Activated CD4-positive, alpha-beta T cell treated with anti-CD3 and anti-CD28 coated beads, Interleukin-2, amount 50 U/mL, for 16 hours (primary cell): Measurements from ENCODE around the gene DEPDC4.
A peak's percentile ranks its signal among the peaks of the same experiment; 100 is the strongest.

ENCODE experiments used
- DNase-seq: peaks from one replicate; pipeline ENCODE4 v3.0.0-alpha.2; 2020

Gene DEPDC4

GRCh38 chr12:100211698-100212097, 55.2 kb downstream of the DEPDC4 start:
- no peak for DNase-seq

GRCh38 chr12:100208834-100209233, 58.0 kb downstream of the DEPDC4 start:
- DNase-seq, result no peak

GRCh38 chr12:100207311-100207710, 59.6 kb downstream of the DEPDC4 start:
- DNase-seq, result no peak

DNA sequence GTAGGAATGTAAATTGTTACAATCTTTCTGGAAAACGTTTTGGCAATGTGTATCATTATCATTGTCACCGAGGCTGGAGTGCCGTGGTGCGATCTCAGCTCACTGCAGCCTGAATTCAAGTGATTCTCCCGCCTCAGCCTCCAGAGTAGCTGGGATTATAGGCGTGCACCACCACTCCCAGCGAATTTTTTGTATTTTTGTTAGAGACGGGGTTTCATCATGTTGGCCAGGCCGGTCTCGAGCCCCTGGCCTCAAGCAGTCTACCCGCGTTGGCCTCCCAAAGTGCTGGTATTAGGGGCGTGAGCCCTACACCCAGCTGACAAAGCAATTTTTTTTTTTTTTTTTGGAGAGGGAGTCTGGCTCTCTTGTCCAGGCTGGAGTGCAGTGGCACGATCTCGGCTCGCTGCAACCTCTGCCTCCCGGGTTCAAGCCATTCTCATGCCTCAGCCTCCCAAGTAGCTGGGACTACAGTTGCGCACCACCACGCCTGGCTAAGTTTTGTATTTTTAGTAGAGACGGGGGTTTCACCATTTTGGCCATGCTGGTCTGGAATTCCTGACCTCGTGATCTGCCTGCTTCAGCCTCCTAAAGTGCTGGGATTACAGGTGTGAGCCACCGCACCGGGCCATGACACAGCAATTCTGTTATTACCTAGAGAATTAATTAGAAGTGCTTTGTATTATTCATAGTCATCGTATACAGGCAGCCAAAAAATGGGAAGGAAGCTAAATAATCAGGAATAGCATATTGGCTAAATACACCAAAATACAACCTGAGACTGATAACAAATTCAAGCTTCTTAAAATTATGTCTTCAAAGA, 65.1 kb downstream of the DEPDC4 start:
- no peak for DNase-seq

DNA sequence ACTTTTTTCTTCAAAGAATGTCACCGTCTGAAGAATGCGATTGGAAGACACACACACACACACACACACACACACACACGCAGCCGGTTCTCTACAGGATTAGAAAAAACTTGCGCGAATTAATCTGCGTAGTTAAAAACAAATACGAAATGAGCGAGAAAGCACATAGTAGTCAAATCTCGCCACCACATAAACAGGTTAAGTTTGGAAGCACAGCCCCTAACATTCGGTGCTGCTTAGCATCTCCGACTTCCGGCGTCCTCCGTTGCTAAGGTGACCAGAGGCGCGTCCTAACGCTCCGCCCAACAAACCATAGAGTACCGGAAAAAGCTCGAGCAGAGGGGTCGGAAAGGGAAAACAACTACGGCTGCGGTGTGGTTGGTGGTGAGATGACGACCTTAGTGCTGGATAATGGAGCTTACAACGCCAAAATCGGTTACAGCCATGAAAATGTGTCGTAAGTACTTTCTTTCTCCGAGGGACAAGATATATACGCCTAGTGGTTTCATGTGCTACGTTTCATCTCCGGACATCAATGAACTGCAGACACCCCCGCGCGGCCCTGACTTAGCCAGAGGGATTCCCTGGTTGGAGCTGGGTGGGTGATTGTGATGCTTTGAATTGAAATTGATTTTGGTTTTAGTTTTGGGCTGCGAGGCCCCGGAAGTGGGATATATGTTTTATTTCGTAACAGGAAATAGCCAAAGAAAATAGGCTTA, 66.3 kb downstream of the DEPDC4 start, which contains the start of gene ACTR6:
Gene ACTR6, plus strand, starts transcription at position 353 of the 719 bp plus-strand sequence. Its CDS starts 37 bp downstream, at position 390.
- DNase-seq, result peak; percentile 97

DNA sequence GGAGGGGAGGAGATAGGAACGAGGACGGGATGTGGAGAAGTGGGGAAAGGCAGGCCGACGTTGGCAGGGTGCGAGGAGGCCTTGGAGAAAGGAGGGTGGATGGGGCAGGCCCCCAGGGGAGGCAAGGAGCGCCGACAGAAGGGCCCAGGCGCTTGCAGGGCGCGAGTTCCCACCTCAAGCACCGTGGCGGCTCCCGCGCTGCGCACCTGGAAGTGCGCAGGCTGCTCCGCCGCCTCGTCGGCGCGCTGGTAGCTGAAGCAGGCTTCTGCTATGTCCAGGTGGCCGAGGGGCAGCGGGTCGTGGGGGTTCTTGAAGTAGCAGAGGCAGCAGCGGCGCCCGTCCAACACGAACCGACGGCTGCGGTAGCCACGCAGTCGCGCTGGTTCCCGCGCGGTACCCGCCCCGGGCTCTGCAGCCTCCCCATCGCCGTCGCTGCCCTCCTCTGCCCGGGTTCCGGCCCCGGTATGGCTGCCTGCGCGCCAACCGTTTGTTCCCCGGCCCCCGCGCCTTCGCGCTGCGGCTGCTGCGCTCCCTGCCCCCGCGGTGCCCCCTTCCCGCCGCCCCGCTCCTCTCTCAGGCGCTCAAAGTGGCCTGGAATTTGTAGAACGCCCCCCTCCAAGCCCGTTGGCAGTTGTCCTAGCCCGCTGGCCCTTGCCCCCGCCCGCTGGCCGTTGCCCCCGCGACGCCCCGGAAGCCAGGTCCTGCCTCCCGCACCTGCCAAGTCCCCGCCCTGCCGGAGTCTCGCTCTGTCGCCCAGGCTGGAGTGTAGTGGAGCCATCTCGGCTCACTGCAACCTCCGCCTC, 67.3 kb downstream of the DEPDC4 start:
- DNase-seq, result peak; percentile 80

- DNase-seq, result no peak
Observed at GRCh38 chr12:100199023-100199346, 67.9 kb downstream of the DEPDC4 start.

DNA sequence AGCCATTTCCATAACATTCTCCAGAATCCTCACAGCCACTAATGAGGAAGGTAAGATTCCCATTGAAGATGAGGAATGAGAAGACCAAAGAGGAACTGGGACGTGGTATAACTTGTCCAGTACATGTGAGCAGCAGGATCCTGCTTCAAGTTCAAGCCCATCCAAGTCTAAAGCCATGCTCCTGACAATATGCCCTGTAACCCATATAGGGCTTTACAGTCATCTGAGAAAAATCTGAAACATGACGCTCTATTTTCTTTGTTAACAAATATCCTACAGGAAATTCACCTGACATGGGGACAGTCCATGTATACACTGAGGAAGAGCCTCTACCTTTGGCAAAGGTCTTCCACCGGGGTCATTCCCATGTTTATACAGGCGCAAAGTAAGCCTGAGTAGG, 69.4 kb downstream of the DEPDC4 start:
- no peak for DNase-seq

DNA sequence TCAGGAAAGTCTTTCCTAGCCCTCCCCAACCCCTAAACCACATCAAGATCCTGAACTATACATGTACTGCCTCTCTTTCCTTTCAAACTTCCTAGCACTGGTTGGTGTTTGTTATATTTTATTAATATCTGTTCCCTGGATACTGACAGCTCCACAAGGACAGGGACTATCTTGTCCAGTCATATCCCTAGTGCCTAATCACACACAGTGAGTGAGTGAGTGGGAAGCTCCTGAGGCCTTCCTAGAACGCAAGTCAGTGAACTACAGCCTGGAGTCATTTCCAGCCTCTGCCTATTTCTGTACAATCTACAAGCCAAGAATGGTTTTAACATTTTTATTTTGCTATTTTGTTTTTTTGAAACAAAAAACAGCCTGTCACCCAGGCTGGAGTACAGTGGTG, 73.8 kb downstream of the DEPDC4 start:
- DNase-seq, result no peak
